Adipocyte (in vitro differentiated cells): Measurements from ENCODE around the gene MAN1C1.

Experiments used
- DNase-seq: peaks from one replicate; pipeline ENCODE4 v3.0.0-alpha.2; 2015; ENCODE audit warnings: low read depth
- H3K27me3 ChIP-seq: replicated peaks from 2 replicates; pipeline ENCODE4 v1.7.0; 2013; ENCODE audit warnings: mild to moderate bottlenecking, low read length, moderate library complexity; ENCODE audit not compliant: control insufficient read depth, insufficient read depth
- H3K36me3 ChIP-seq: 2 replicates; pipeline ENCODE4 v1.7.0; 2013; ENCODE audit warnings: low read length, mild to moderate bottlenecking, moderate library complexity; ENCODE audit not compliant: control insufficient read depth, insufficient read depth, severe bottlenecking
- H3K4me1 ChIP-seq: 2 replicates; pipeline ENCODE4 v1.7.0; 2013; ENCODE audit warnings: mild to moderate bottlenecking, low read length, moderate library complexity; ENCODE audit not compliant: control insufficient read depth, insufficient read depth
- H3K4me3 ChIP-seq: 2 replicates; pipeline ENCODE4 v1.7.0; 2013; ENCODE audit warnings: mild to moderate bottlenecking, low read length, moderate library complexity
- H3K9ac ChIP-seq: 2 replicates; pipeline ENCODE4 v1.7.0; 2013; ENCODE audit warnings: mild to moderate bottlenecking, low read length, moderate library complexity
- H3K9me3 ChIP-seq: 2 replicates; pipeline ENCODE4 v1.7.0; 2013; ENCODE audit warnings: mild to moderate bottlenecking, low read length, moderate library complexity; ENCODE audit not compliant: control insufficient read depth

Gene MAN1C1

GRCh38 chr1:25802915-25803314 is 186.3 kb downstream of the MAN1C1 start:
- H3K36me3 ChIP-seq = peaks cover 4% of the 10 kb centered on the region
- no peak overlapping the region for H3K9ac ChIP-seq
- H3K9me3 ChIP-seq = no peaks in the 10 kb centered on the region
- peaks cover 50% of the 10 kb centered on the region for H3K4me1 ChIP-seq
- no peaks in the 10 kb centered on the region for H3K27me3 ChIP-seq
- no peak overlapping the region for H3K4me3 ChIP-seq
- DNase-seq = no peak

DNA sequence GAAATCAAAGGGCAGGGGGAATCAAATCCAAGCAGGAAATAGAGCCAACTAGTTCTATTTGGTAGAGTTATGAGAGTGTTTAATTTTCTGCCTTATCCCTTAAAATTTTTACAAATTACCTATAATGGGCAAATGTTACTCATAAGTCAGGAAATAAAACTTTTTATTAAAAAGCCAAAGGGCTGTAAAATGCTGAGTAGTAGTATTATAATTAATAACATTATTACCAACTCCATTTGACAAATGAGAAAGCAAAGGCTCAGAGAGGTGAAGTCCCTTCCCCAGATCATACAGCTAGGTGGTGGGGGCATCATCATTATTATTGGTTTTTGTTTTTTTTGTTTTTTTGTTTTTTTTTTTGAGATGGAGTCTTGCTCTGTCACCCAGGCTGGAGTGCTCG is 186.8 kb downstream of the MAN1C1 start:
- Histone ChIP-seq H3K4me3 (no peak overlapping the region), H3K9ac (no peak overlapping the region), H3K27me3 (no peaks in the 10 kb centered on the region), H3K9me3 (no peaks in the 10 kb centered on the region), H3K36me3 (peaks cover 4% of the 10 kb centered on the region), H3K4me1 (peaks cover 50% of the 10 kb centered on the region)
- DNase-seq = no peak

DNA sequence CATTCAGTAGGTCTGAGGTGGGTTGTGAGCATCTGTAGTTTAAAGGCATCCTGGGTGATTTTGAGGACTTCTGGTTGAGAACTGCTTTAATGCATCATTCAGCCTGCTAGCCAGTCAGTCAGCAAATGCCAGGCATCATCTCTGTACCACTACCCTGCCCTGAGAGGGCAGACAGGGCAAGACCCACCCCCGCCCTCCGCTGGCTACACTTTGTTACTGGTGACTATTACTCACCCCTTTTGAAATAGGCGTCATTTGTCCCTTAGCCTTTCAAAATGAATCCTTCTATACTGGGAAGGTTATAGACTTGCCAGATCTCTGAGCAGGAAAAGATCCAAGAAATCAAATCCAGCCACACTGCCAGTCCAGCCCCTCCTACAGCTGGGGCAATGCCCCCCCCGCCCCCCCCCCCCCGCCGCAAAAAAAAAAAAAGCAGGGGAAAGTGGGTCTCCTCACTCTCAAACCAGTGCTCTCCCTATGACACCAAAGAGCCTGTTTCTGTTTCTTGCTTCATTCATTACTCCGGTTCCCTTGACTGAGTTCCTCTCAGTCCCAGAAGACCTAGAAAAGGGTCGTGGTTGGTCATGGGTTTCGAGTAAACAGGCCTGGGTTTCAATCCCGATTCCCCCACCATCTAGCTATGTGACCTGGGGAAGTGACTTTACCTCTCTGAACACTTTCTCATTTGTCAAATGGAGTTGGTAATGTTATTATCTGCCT is 187.8 kb downstream of the MAN1C1 start:
- Histone ChIP-seq H3K9ac (peak overlapping the region; percentile 10), H3K4me1 (peaks cover 50% of the 10 kb centered on the region), H3K9me3 (no peaks in the 10 kb centered on the region), H3K4me3 (no peak overlapping the region), H3K36me3 (peaks cover 15% of the 10 kb centered on the region), H3K27me3 (no peaks in the 10 kb centered on the region)
- no peak for DNase-seq

DNA sequence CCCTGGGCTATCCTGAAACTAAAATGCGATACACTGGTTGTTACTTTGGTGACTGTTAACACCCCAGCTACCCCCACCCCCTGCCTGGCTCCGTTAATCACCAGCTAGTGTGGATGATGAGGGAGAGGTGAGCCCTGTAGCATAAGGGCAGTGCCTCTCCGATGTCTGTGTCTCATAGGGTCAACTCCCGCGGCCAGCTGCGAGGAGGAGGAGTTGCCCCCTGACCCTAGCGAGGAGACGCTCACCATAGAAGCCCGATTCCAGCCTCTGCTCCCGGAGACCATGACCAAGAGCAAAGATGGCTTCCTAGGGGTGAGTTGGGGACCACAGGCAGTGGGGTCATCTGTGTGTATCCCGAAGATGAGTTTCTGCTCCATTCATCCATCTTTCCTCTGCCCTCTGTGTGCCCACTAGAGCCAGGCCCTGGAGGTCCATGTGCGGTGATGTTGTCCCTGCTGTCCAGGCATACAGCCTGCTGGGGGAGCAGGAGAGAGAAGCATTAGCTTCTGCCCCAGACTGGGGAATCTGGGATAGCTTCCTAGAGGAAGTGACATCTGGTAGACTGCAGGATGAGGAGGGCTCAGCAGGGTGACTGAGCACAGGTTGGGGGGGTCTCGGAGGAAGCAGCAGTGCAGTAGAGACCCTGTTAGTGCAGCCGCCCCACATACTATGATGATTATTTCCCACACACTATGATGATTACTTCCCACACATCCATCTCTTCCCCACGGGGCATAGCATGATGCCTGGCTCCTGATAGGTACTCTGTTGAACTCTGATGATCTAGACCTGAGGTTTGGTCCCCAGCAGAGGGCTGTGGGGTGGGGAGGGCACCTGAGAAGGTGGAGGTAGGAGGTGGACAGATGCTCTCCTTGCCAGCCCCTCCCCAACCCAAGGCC is 188.6 kb downstream of the MAN1C1 start:
- H3K4me1 ChIP-seq = peaks cover 50% of the 10 kb centered on the region
- no peak for DNase-seq
- H3K9ac ChIP-seq = peak overlapping the region; percentile 11
- H3K4me3 ChIP-seq = no peak overlapping the region
- H3K9me3 ChIP-seq = no peaks in the 10 kb centered on the region
- H3K36me3 ChIP-seq = peaks cover 19% of the 10 kb centered on the region
- H3K27me3 ChIP-seq = no peaks in the 10 kb centered on the region

GRCh38 chr1:25805863-25806225 is 189.3 kb downstream of the MAN1C1 start:
- peak; percentile 52 for DNase-seq
- H3K27me3 ChIP-seq = no peaks in the 10 kb centered on the region
- no peaks in the 10 kb centered on the region for H3K9me3 ChIP-seq
- no peak overlapping the region for H3K4me3 ChIP-seq
- H3K9ac ChIP-seq = peak overlapping the region; percentile 45
- H3K36me3 ChIP-seq = peaks cover 19% of the 10 kb centered on the region
- peaks cover 46% of the 10 kb centered on the region for H3K4me1 ChIP-seq

GRCh38 chr1:25806418-25806817 is 189.8 kb downstream of the MAN1C1 start:
- peak; percentile 51 for DNase-seq
- peak overlapping the region; percentile 45 for H3K9ac ChIP-seq
- no peaks in the 10 kb centered on the region for H3K27me3 ChIP-seq
- no peak overlapping the region for H3K4me3 ChIP-seq
- H3K36me3 ChIP-seq = peaks cover 22% of the 10 kb centered on the region
- peaks cover 42% of the 10 kb centered on the region for H3K4me1 ChIP-seq
- no peaks in the 10 kb centered on the region for H3K9me3 ChIP-seq

- H3K27me3 ChIP-seq = no peaks in the 10 kb centered on the region
- no peaks in the 10 kb centered on the region for H3K9me3 ChIP-seq
- H3K4me3 ChIP-seq = no peak overlapping the region
- peaks cover 35% of the 10 kb centered on the region for H3K36me3 ChIP-seq
- no peak for DNase-seq
- no peak overlapping the region for H3K9ac ChIP-seq
- H3K4me1 ChIP-seq = peaks cover 41% of the 10 kb centered on the region
Observed at GRCh38 chr1:25807480-25808390, 191.1 kb downstream of the MAN1C1 start.

DNA sequence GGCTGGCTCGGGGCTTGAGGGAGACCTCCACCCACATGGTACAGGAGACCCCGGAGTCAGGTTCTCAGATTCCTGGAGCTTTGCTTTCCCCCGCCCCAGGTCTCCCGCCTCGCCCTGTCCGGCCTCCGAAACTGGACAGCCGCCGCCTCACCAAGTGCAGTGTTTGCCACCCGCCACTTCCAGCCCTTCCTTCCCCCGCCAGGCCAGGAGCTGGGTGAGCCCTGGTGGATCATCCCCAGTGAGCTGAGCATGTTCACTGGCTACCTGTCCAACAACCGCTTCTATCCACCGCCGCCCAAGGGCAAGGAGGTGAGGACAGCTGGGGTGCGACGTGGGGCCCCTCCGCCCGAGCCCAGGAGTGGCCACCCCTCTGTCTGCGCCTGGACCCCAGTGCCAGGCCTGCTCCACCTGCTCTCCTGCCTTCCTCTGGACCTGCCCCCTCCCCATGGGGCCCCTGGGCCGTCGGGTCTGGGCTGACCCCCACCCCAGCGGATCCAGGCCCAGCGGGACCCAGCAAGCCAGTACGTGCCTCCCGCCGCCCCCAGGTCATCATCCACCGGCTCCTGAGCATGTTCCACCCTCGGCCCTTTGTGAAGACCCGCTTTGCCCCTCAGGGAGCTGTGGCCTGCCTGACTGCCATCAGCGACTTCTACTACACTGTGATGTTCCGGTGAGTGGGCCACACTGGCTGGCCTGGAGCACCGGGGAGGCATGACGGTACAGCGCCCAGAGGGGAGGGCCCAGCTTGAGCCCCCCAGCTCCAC is 192.1 kb downstream of the MAN1C1 start:
- Histone ChIP-seq H3K9me3 (no peaks in the 10 kb centered on the region), H3K4me1 (peaks cover 34% of the 10 kb centered on the region), H3K27me3 (no peaks in the 10 kb centered on the region), H3K36me3 (peaks cover 43% of the 10 kb centered on the region), H3K4me3 (no peak overlapping the region), H3K9ac (no peak overlapping the region)
- no peak for DNase-seq

DNA sequence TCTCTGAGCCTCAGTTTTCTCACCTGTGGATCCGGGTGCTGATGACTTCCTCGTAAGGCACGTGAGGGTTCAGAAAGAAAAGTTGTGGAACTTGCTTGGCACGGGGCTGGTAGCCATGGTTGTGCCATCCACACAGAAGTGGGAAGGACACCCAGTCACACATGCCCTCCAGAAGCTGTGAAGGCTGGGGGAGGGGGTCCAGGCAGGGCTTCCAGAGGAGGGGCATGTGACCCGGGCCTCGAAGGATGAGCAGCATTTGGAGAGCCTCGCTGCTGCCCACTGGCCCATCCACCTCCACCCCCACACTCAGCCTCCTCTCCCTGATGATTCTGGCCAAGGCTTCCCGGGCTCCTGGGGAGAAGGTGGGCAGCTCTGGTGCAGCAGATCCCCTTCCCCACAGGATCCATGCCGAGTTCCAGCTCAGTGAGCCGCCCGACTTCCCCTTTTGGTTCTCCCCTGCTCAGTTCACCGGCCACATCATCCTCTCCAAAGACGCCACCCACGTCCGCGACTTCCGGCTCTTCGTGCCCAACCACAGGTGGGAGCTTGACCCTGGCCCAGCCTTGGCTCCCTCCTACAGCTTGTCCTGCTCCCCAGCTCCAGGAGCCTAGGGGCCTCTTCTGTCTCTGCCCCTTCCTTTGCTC is 192.8 kb downstream of the MAN1C1 start:
- no peak overlapping the region for H3K9ac ChIP-seq
- H3K4me3 ChIP-seq = no peak overlapping the region
- H3K36me3 ChIP-seq = peaks cover 50% of the 10 kb centered on the region
- H3K9me3 ChIP-seq = no peaks in the 10 kb centered on the region
- DNase-seq = no peak
- H3K27me3 ChIP-seq = no peaks in the 10 kb centered on the region
- H3K4me1 ChIP-seq = peaks cover 28% of the 10 kb centered on the region

DNA sequence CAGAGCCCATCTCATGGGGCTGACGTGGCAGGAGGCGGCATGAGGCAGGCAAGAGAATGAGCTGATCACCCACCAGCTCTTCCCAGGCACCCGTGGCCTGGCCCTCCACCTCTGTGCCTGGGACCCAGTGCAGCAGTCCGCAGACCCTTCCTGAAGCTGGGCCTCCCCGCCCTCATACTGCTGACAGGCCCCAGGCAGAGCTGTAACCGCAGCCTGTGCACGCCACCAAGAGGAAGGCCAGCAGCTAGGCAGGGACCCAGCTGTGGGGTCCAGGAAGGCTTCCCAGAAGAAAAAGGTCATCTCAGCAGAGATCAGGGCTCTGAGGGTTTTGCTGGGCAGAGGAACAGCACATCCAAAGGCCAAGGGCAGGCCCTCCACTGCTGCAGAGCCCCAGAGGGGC is 193.3 kb downstream of the MAN1C1 start:
- no peak overlapping the region for H3K9ac ChIP-seq
- peaks cover 24% of the 10 kb centered on the region for H3K4me1 ChIP-seq
- no peaks in the 10 kb centered on the region for H3K9me3 ChIP-seq
- H3K36me3 ChIP-seq = peaks cover 54% of the 10 kb centered on the region
- no peak for DNase-seq
- H3K27me3 ChIP-seq = no peaks in the 10 kb centered on the region
- H3K4me3 ChIP-seq = no peak overlapping the region
